Urinary bladder (tissue), 4 donors: ENCODE results near the gene NDUFA12. TPM values are rescaled to one million over a fixed set of nuclear protein-coding genes. Genes with fewer than 3 reads are reported as not detected.
"Not testable (repeated sequence)": the region's sequence is repeated elsewhere in the genome, so short reads cannot be mapped to it uniquely, and the experiment has no call there.

ENCODE experiments used
- DNase-seq: peaks from one replicate; pipeline ENCODE4 v3.0.0-alpha.2; 2015; ENCODE audit errors: extremely low spot score
- H3K27ac ChIP-seq: one replicate; pipeline ENCODE4 v1.5.1; 2013; ENCODE audit warnings: low read depth, mild to moderate bottlenecking, moderate library complexity
- H3K36me3 ChIP-seq: one replicate; pipeline ENCODE4 v1.6.1; 2013; ENCODE audit warnings: mild to moderate bottlenecking, moderate library complexity; ENCODE audit not compliant: insufficient read depth
- H3K4me1 ChIP-seq: one replicate; pipeline ENCODE4 v1.6.1; 2013; ENCODE audit warnings: mild to moderate bottlenecking, moderate library complexity; ENCODE audit not compliant: insufficient read depth
- H3K4me3 ChIP-seq: one replicate; pipeline ENCODE4 v1.5.1; 2013; ENCODE audit warnings: low read depth, low read length
- WGBS: extraction: QIAGEN DNeasy Blood & Tissue Kit; methylation state at CpG from one replicate; pipeline ENCODE4 v1.1.7; 2013; 5-methylcytosine and 5-hydroxymethylcytosine counted together
- polyA plus RNA-seq: library from polyadenylated mRNA; stranded (reverse); fragments of 200-250 nt; gene quantifications from one replicate; pipeline ENCODE4 v1.2.3, GENCODE V29; 2013
- total RNA-seq: library from RNA; depleted of rRNA; stranded (reverse); fragments of >200 nt; gene quantifications from one replicate; pipeline ENCODE4 v1.2.3, GENCODE V29; 2014
- donor health status: healthy with polysubstance abuse.
- donor health status: healthy.

Gene NDUFA12
- total and polyA plus RNA-seq, 2 donors, result 76.8 to 139 TPM

DNA sequence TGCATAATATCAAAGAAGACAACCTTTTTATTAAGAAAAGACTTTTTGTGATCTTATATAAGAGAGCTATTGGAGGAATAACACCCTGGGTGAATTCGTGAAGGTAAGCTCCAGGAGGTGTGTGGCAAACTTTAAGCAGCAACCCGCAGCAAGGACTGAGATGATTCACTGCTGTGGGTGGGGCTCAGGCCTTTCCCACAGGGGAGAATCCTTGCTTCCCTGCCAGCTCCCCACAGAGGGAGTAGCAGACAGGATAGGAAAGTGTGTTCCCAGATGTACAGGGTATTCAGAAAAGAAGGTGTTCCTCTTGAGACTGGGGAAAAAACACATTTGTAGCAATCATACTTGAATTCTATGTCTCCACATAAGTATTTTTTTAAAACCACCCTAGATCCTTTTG, 9.2 kb downstream of the NDUFA12 start:
- DNase-seq, result no peak
- Histone ChIP-seq H3K36me3 (peaks cover 1% of the 10 kb centered on the region), H3K4me3 (no peak overlapping the region), H3K4me1 (no peaks in the 10 kb centered on the region), H3K27ac (no peak overlapping the region)
- 80% methylated on average over 2 of the region's 2 CpGs for WGBS

DNA sequence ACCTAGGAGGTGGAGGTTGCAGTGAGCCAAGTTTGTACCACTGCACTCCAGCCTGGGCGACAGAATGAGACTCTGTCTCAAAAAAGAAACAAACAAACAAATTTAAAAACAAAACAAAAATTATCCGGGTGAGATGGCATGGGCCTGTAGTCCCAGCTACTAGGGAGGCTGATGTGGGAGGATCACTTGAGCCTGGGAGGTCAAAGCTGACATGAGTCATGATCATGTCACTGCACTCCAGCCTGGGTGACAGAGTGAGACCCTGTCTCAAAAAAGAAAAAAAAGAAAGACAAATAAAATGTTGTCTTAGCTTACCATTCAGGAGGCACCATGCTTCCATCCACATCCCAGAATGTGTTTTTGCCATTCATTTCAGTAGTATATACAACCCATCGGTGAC, 9.6 kb downstream of the NDUFA12 start:
- not testable (repeated sequence) for H3K36me3 ChIP-seq, H3K4me3 ChIP-seq, DNase-seq, H3K27ac ChIP-seq, H3K4me1 ChIP-seq
- WGBS, result 65% methylated on average over 3 of the region's 3 CpGs

DNA sequence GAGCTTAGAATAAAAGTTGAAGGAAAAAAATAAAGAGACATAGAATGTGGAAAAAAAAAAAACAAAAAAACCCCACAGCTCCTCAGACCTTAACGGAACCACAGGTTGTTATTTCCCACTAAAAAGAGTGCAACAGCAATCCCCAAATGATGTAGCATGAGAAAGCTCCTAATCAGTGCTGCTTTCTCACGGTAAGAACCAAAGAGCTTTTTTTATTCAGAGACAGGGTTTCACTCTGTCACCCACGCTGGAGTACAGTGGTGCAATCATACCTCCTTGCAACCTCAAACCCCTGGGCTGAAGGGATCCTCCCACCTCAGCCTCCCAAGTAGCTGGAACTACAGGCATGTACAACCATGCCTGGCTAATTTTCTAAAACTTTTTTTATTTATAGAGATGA, 13.3 kb downstream of the NDUFA12 start:
- peaks cover 1% of the 10 kb centered on the region for H3K36me3 ChIP-seq
- no peak overlapping the region for H3K27ac ChIP-seq
- no peak for DNase-seq
- H3K4me3 ChIP-seq, result no peak overlapping the region
- 89% methylated on average over 3 of the region's 3 CpGs for WGBS
- no peaks in the 10 kb centered on the region for H3K4me1 ChIP-seq

DNA sequence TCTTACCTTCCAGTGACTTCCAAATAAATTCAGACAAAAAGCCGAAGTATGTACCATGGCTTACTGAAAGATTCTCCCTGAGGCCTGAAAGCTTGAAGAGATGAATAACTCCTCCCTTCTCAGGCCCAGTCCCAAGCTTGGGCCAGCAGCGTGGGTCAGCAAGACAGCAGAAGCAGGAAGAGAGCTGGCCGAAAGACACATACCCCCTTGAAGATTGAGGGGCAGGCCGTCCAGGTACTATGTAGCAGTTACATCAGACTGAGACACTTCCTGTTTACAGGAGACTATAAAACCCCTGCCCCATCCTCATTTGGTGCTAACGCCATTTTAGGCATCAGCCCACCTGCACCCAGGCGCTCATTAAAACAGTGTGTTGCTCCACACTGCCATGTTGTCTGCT, 15.0 kb downstream of the NDUFA12 start:
- no peak overlapping the region for H3K27ac ChIP-seq
- DNase-seq, result no peak

DNA sequence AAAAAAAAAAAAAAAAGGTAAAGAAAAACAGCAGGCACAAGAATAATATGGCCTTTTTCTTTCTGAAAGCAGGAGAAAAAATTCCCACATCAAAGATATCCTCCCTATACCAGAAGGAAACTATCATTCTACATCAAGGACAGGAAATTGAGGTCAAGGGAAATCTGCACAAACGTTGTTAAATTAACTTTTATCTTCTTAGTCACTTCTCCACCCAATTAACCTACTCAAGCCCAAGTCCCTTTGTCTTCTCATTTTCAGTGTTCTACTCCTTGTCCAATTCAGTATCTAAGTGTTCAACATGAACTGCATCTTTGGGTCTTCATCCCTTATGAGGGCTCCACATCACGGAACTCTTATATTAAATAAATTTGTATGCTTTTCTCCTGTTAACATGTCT, 15.7 kb downstream of the NDUFA12 start:
- Histone ChIP-seq H3K4me3 (no peak overlapping the region), H3K4me1 (no peaks in the 10 kb centered on the region), H3K27ac (no peak overlapping the region), H3K36me3 (peaks cover 2% of the 10 kb centered on the region)
- 58% methylated on average over 2 of the region's 2 CpGs for WGBS
- no peak for DNase-seq

More for the DNA sequence above, 15.0 kb downstream of the NDUFA12 start:
- Histone ChIP-seq H3K36me3 (peaks cover 2% of the 10 kb centered on the region), H3K4me1 (no peaks in the 10 kb centered on the region), H3K4me3 (no peak overlapping the region)
- WGBS, result 59% methylated on average over 6 of the region's 6 CpGs

DNA sequence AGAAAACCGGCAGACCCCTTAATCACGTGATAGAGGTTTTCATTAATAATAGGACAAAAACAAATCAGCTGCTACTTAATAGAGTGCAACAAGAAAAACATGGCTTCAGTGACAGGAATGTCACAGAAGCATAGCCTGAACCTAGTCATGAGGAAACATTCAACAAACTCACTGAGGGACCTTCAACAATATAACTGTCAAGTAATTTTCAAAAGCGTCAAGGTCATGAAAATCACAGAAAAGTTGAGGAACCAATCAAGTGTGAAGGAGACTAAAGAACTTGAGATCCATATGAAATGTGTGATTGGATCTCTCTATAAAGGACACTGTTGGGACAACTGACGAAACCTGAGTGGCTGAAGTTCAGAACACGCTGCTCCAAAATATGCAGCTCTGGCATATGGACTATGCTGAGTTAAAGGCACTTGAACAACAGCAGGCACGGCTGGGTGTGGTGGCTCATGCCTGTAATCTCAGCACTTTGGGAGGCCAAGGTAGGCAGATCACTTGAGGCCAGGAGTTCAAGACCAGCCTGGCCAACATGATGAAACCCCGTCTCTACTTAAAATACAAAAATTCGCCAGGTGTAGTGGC, 16.3 kb downstream of the NDUFA12 start:
- Histone ChIP-seq H3K4me1 (no peaks in the 10 kb centered on the region), H3K36me3 (peaks cover 2% of the 10 kb centered on the region), H3K27ac (no peak overlapping the region), H3K4me3 (no peak overlapping the region)
- no peak for DNase-seq
- 93% methylated on average over 8 of the region's 8 CpGs for WGBS

DNA sequence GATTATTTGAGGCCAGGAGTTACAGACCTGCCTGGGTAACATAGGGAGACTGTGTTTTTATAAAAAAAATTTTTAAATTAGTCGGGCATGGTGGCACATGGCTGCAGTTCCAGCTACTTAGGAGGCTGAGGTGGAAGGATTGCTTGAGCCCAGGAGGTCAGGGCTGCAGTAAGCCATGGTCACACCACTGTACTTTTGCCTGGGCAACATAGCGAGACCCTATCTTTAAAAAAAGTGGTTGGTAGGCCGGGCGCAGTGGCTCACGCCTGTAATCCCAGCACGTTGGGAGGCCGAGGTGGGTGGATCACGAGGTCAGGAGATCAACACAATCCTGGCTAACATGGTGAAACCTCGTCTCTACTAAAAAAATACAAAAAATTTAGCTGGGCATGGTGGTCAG, 18.4 kb downstream of the NDUFA12 start:
- not testable (repeated sequence) for H3K27ac ChIP-seq, DNase-seq
- WGBS, result 85% methylated on average over 9 of the region's 9 CpGs

DNA sequence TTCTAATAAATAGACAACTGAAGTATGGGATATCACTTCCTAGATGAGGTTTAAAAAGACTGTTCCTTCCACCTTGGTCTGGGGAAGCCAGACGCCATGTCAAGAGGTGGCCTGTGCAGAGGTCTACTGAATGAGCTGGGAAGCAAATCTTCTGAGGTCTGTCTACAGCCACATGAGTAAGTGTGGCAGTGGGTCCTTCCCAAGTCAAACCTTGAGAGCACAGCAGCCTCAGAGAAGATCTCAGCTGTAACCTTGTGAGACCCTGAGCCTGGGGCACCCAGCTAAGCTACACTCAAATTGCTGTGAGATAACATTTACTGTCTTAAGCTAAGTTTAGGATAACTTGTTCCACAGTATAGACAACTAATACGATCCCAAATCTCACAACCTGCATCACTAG, 20.2 kb downstream of the NDUFA12 start:
- WGBS, result 94% methylated on average over 2 of the region's 2 CpGs
- Histone ChIP-seq H3K4me1 (no peaks in the 10 kb centered on the region), H3K4me3 (no peak overlapping the region), H3K36me3 (peaks cover 2% of the 10 kb centered on the region), H3K27ac (no peak overlapping the region)
- no peak for DNase-seq

More for the DNA sequence above, 18.4 kb downstream of the NDUFA12 start:
- H3K4me3 ChIP-seq, H3K4me1 ChIP-seq, H3K36me3 ChIP-seq: not testable (repeated sequence)

DNA sequence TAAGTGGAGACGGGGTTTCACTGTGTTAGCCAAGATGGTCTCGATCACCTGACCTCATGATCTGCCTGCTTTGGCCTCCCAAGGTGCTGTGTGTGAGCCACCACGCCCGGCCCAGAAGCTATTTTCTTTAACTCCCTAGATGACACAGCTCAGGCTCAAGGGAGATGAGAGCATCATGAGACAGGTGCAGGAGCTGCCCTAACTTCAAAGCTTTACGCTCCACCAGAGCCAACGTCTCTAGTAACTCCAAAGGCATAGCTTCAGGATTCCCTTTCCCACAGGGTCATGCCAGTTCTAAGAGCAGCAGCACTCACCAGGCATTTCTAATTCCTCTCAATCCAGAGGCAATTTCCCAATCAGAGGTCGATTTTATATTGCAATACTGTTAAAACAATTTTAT, 21.0 kb downstream of the NDUFA12 start:
- Histone ChIP-seq H3K4me3 (no peak overlapping the region), H3K36me3 (peaks cover 2% of the 10 kb centered on the region), H3K27ac (no peak overlapping the region), H3K4me1 (no peaks in the 10 kb centered on the region)
- WGBS, result 84% methylated on average over 7 of the region's 7 CpGs
- no peak for DNase-seq

DNA sequence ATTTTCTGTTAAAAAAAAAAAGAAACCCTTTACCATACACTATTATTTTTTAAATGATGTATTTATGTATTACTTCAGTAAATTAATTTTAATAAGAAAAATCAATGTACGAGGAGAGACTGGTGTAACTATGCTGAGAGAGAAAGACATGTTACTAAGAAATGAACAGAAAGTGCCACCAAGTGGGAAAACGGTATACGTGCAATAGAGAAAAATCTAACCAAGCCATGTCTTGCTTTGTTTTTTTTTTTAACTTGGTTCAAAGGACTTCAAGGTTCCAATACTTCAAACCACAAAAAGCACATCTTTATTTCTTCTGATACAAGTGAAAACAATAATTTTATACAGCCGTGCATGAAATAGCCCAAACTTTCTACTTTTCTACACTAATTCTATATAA, 22.9 kb downstream of the NDUFA12 start:
- Histone ChIP-seq H3K36me3 (peaks cover 2% of the 10 kb centered on the region), H3K4me3 (no peak overlapping the region), H3K4me1 (no peaks in the 10 kb centered on the region), H3K27ac (no peak overlapping the region)
- WGBS, result 41% methylated on average over 4 of the region's 4 CpGs
- no peak for DNase-seq

DNA sequence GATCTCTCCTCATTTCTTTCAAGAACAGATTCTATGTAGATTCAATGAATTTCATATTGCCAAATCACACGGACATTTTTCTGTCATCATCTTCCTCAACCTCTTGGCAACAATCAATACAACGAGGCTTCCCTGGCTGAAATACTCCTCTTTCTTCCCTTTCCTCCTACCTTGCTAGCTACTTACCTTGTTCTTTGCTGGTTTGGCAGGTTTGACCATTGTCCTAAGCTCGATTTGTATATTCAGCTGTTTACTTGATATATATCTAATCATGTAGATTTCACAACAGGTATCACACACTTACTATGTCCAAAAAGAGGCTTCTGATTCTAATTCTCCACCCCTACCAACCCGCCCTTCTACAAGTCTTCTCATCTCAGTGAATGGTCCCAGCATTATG, 23.6 kb downstream of the NDUFA12 start:
- Histone ChIP-seq H3K27ac (no peak overlapping the region), H3K36me3 (peaks cover 2% of the 10 kb centered on the region), H3K4me1 (no peaks in the 10 kb centered on the region), H3K4me3 (no peak overlapping the region)
- WGBS, result 92% methylated on average over 4 of the region's 4 CpGs
- DNase-seq, result no peak

DNA sequence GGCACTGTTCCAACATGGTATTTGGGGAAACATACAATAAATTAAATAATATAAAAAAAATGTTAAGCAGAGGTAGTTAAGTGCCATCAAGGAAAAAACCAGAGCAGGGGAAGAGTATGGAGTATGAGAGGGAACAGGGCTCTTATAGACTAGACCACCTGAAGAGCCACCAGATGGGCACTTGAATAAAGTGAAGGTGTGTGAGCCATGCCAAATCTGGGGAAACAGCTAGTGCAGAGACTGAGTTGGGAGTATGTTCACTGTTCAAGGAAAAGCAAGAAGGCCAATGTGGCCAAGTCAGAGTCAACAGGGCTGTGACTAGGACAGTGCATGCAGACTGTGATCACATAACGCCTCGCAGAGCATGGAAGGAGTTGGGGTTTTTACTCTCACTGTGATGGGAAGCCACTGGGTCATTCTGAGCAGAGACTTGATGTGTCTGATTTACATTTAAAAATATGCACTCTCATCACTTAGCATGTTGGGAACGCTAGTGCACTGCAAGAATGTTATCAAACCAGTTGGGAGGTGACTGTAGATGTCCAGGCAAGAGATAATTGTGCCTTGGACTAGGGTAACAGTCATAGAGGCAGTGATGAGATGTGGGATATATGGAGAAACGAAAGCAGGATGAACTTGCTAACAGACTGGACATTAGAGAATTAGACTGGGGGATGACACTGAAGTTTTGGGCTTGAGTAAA, 25.6 kb downstream of the NDUFA12 start:
- Histone ChIP-seq H3K4me1 (no peaks in the 10 kb centered on the region), H3K27ac (no peak overlapping the region), H3K4me3 (no peak overlapping the region), H3K36me3 (no peaks in the 10 kb centered on the region)
- no peak for DNase-seq
- 81% methylated on average over 4 of the region's 4 CpGs for WGBS

DNA sequence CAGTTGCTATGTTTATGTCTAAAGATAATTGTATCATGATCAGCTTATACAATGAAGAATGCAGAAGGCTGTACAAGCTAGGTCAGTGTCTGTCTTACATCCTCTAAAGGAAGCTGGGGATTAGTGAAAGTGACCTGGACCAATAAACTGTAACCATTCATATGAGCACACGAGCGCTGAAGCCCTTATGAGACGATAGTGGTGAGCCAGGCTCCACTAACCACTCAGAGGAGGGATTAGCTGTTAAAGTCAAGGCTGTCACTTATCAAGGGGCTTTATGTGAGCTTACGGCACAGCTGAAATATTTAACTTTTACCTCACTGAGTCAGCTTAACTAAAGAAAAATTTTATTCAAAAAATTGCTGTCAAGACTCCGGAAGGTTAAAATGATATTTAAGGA, 30.3 kb downstream of the NDUFA12 start:
- Histone ChIP-seq H3K4me1 (no peaks in the 10 kb centered on the region), H3K27ac (no peak overlapping the region), H3K4me3 (no peak overlapping the region), H3K36me3 (no peaks in the 10 kb centered on the region)
- WGBS, result 33% methylated on average over 5 of the region's 5 CpGs
- no peak for DNase-seq

DNA sequence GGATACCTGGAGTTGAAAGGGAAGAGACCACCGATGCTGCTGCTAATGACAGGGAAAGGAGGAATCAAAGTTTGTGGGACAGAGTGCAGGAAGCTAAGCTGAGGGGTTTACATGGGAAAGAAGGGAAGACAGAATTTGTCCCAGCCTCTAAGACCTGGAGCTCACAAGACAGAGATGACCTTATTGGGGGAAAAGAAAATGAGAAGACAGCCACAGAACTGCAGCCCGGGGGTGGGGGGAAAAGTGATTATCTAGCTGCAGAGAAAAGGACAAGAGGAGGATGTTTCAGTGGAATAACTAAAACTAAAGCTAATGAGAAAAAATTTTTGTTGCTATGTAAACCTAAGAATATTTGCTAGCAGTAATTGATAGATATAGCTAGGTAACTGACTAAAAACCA, 30.7 kb downstream of the NDUFA12 start:
- WGBS, result 49% methylated on average over 2 of the region's 2 CpGs
- no peak overlapping the region for H3K4me3 ChIP-seq
- no peak overlapping the region for H3K27ac ChIP-seq
- no peaks in the 10 kb centered on the region for H3K36me3 ChIP-seq
- no peak for DNase-seq
- no peaks in the 10 kb centered on the region for H3K4me1 ChIP-seq
